NCI-H2196 treated with DMSO at 0.1 percent for 48 hours (cell line): ENCODE data around the gene OPN5.
A peak's percentile ranks its signal among the peaks of the same experiment; 100 is the strongest.
"Not testable (repeated sequence)": the region's sequence is repeated elsewhere in the genome, so short reads cannot be mapped to it uniquely, and the experiment has no call there.

Source experiments
- DNase-seq: peaks from one replicate; lab custom pipeline; 2025; ENCODE audit not compliant: unreplicated experiment; lab: John Stamatoyannopoulos, UW

Gene OPN5

GRCh38 chr6:47781732-47782131 is at the start of gene OPN5:
Gene OPN5 (plus strand): TSS chr6:47782032. CDS start chr6:47782067, 35 bp downstream.
- no peak for DNase-seq

GRCh38 chr6:47733879-47734558 is 47.8 kb upstream of the OPN5 start:
- DNase-seq: no peak

GRCh38 chr6:47734831-47735481 is 46.9 kb upstream of the OPN5 start:
- DNase-seq: no peak

GRCh38 chr6:47736083-47736700 is 45.6 kb upstream of the OPN5 start:
- no peak for DNase-seq

GRCh38 chr6:47737406-47737805 is 44.4 kb upstream of the OPN5 start:
- DNase-seq: no peak

- DNase-seq: no peak
Measured at GRCh38 chr6:47740714-47741113, 41.1 kb upstream of the OPN5 start.

- no peak for DNase-seq
Measured at GRCh38 chr6:47741807-47742206, 40.0 kb upstream of the OPN5 start.

GRCh38 chr6:47743744-47744143 is 38.1 kb upstream of the OPN5 start:
- no peak for DNase-seq

- not testable (repeated sequence) for DNase-seq
Measured at GRCh38 chr6:47745269-47745668, 36.6 kb upstream of the OPN5 start.

GRCh38 chr6:47749757-47750156 is 32.1 kb upstream of the OPN5 start:
- DNase-seq: no peak

- no peak for DNase-seq
Measured at GRCh38 chr6:47752801-47753200, 29.0 kb upstream of the OPN5 start.

GRCh38 chr6:47759364-47759763 is 22.5 kb upstream of the OPN5 start:
- no peak for DNase-seq

- DNase-seq: no peak
Measured at GRCh38 chr6:47762502-47762901, 19.3 kb upstream of the OPN5 start.

GRCh38 chr6:47766445-47766844 is 15.4 kb upstream of the OPN5 start:
- no peak for DNase-seq

GRCh38 chr6:47767102-47767501 is 14.7 kb upstream of the OPN5 start:
- DNase-seq: no peak

GRCh38 chr6:47769982-47770381 is 11.8 kb upstream of the OPN5 start:
- DNase-seq: no peak

GRCh38 chr6:47772359-47772758 is 9.5 kb upstream of the OPN5 start:
- no peak for DNase-seq

- DNase-seq: no peak
Measured at GRCh38 chr6:47773005-47773404, 8.8 kb upstream of the OPN5 start.

GRCh38 chr6:47780510-47781356 is 1.1 kb upstream of the OPN5 start:
- DNase-seq: peak; percentile 46

GRCh38 chr6:47785182-47785581 is 3.4 kb downstream of the OPN5 start:
- no peak for DNase-seq
